Endothelial cell (in vitro differentiated cells): ENCODE measurements around the gene PDGFRA. TPM values are rescaled to one million over a fixed set of nuclear protein-coding genes. Genes with fewer than 3 reads are reported as not detected.

Source experiments
- DNase-seq: peaks from one replicate; pipeline ENCODE4 v3.0.0; 2021; ENCODE audit warnings: low spot score
- H3K27ac Mint-ChIP-seq: one replicate; pipeline ENCODE4 v1.8.0; 2021; ENCODE audit warnings: mixed read lengths, inconsistent platforms; ENCODE audit not compliant: unreplicated experiment
- H3K27me3 Mint-ChIP-seq: one replicate; pipeline ENCODE4 v1.8.0; 2021; ENCODE audit warnings: mild to moderate bottlenecking, moderate library complexity, mixed read lengths, inconsistent platforms; ENCODE audit not compliant: unreplicated experiment
- H3K36me3 Mint-ChIP-seq: one replicate; pipeline ENCODE4 v1.8.0; 2021; ENCODE audit warnings: mild to moderate bottlenecking, low read depth, mixed read lengths, inconsistent platforms; ENCODE audit not compliant: unreplicated experiment
- H3K4me1 Mint-ChIP-seq: one replicate; pipeline ENCODE4 v1.8.0; 2021; ENCODE audit warnings: mild to moderate bottlenecking, mixed read lengths, inconsistent platforms; ENCODE audit not compliant: unreplicated experiment
- H3K4me3 Mint-ChIP-seq: one replicate; pipeline ENCODE4 v1.8.0; 2021; ENCODE audit warnings: mild to moderate bottlenecking, mixed read lengths, inconsistent platforms; ENCODE audit not compliant: unreplicated experiment
- H3K9me3 Mint-ChIP-seq: one replicate; pipeline ENCODE4 v1.8.0; 2021; ENCODE audit warnings: mixed read lengths, inconsistent platforms; ENCODE audit not compliant: unreplicated experiment
- total RNA-seq: library from RNA; stranded (reverse); fragmentation: NEBNext Ultra II Directional; extraction: Animal tissue kit (Norgen Biotek cat#: 25700); gene quantifications from one replicate; pipeline ENCODE4 v1.2.1, GENCODE V29; 2021; ENCODE audit not compliant: unreplicated experiment
- TF ChIP-seq, protein P1 (sequence below): fragments of 200-600 bp; sonication (generic); IDR thresholded peaks from one replicate; pipeline ENCODE4 v1.5.0; 2021; ENCODE audit warnings: antibody characterized with exemption; ENCODE audit not compliant: unreplicated experiment

PDGFRA gene
- total RNA-seq, 1 donor from 2014 or later = 3.4 TPM

DNA sequence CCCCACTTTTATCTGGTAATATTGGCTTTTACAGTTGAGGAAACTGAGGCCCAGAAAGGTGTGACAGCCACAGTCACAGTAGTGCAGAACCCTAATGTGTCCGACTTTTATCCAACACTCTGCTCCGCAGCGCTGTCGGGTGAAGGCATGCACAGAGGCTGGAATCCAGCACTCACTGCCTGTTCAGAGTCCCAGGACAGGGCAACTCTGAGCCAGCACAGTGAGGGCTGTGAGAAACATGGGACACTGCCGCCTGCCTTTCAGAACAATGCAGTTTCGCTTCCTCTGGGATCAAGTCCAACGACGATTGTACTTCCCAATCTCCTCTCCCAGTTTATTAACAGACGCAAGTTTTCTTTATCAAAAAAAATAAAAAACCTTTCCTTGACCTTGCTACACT lies 41.9 kb upstream of the PDGFRA start:
- TF ChIP-seq, protein P1, sequence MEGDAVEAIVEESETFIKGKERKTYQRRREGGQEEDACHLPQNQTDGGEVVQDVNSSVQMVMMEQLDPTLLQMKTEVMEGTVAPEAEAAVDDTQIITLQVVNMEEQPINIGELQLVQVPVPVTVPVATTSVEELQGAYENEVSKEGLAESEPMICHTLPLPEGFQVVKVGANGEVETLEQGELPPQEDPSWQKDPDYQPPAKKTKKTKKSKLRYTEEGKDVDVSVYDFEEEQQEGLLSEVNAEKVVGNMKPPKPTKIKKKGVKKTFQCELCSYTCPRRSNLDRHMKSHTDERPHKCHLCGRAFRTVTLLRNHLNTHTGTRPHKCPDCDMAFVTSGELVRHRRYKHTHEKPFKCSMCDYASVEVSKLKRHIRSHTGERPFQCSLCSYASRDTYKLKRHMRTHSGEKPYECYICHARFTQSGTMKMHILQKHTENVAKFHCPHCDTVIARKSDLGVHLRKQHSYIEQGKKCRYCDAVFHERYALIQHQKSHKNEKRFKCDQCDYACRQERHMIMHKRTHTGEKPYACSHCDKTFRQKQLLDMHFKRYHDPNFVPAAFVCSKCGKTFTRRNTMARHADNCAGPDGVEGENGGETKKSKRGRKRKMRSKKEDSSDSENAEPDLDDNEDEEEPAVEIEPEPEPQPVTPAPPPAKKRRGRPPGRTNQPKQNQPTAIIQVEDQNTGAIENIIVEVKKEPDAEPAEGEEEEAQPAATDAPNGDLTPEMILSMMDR = no peak
- DNase-seq = no peak
- Mint-ChIP-seq H3K27me3 (no peaks in the 10 kb centered on the region), H3K27ac (no peak overlapping the region), H3K4me3 (no peak overlapping the region), H3K36me3 (no peaks in the 10 kb centered on the region), H3K4me1 (no peaks in the 10 kb centered on the region), H3K9me3 (no peaks in the 10 kb centered on the region)

DNA sequence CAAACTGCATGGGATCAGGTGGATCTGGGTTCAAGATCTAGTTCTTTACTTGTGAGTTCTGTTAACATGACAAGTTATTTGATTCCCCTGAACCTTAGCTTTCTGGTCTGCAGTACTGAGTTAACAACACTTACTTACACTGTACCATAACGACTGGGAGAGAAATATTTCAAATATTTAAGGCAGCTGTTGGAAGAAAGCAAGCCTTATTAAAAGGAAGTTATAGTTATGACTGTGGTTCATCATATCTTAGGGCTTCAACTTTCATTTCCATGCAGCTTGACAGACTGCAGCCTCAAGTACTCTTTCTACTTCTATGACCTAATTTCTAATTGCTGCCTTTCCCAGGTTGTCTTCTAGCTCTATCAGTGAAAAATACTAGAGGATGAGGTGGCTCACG lies 40.0 kb upstream of the PDGFRA start:
- Mint-ChIP-seq H3K9me3 (no peaks in the 10 kb centered on the region), H3K4me1 (no peaks in the 10 kb centered on the region), H3K4me3 (no peak overlapping the region), H3K27ac (no peak overlapping the region), H3K36me3 (no peaks in the 10 kb centered on the region), H3K27me3 (no peaks in the 10 kb centered on the region)
- TF ChIP-seq, protein P1 = no peak
- no peak for DNase-seq

DNA sequence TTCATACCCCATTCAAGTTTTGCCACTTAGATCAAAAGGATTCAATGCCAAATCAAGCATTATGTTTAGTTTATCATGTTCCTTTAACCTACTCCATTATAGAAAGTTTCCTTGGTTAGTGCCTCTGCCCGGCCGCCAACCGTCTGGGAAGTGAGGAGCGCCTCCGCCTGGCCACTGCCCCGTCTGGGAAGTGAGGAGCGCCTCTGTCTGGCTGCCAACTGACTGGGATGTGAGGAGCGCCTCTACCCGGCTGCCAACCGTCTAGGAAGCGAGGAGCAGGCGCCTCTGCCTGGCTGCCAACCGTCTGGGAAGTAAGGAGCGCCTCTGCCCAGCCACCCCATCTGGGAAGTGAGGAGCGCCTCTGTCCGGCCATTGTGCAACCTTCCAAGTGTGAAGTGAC lies 36.3 kb upstream of the PDGFRA start:
- no peaks in the 10 kb centered on the region for H3K9me3 Mint-ChIP-seq
- H3K4me3 Mint-ChIP-seq = no peak overlapping the region
- TF ChIP-seq, protein P1 = no peak
- H3K36me3 Mint-ChIP-seq = no peaks in the 10 kb centered on the region
- H3K27me3 Mint-ChIP-seq = no peaks in the 10 kb centered on the region
- no peak for DNase-seq
- H3K4me1 Mint-ChIP-seq = peaks cover 10% of the 10 kb centered on the region
- no peak overlapping the region for H3K27ac Mint-ChIP-seq

DNA sequence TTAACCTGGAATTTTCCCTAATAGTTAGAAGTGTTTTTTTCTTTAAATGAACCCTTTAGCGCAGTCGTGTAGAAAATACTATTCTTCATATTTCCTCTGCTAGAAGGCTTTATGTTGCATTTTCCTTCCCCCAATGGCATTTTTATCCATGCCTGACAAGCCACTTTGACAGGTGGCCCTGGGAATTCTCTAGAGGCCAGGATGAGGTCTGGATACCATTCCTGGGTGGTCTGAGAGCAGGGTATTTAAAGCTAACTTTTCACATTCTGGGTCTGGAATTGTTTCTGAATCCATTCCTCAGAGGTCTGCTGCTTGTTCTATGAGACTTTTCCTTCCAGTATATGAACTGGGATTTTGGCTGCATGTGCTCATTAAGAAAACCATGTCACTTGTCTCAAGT lies 31.2 kb upstream of the PDGFRA start:
- Mint-ChIP-seq H3K9me3 (no peaks in the 10 kb centered on the region), H3K4me1 (peaks cover 16% of the 10 kb centered on the region), H3K4me3 (no peak overlapping the region), H3K36me3 (no peaks in the 10 kb centered on the region), H3K27ac (peak overlapping the region; percentile 91), H3K27me3 (no peaks in the 10 kb centered on the region)
- no peak for DNase-seq
- TF ChIP-seq, protein P1 = no peak

DNA sequence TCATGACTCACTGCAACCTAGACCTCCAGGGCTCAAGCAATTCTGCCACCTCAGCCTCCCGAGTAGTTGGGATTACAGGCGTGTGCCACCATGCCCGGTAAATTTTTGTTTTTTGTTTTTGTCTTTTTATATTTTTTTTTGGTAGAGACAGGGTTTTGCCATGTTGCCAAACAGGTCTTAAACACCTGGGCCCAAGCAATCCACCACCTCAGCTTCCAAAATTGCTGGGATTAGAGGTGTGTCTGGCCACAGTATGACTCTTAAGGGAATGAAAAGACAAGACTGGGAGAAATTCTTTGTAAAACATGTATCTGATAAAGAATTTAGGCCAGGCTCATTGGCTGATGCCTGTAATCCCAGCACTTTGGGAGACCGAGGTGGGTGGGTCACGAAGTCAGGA lies 29.2 kb upstream of the PDGFRA start:
- no peak for DNase-seq
- no peaks in the 10 kb centered on the region for H3K9me3 Mint-ChIP-seq
- TF ChIP-seq, protein P1 = no peak

More for the DNA sequence above, 29.2 kb upstream of the PDGFRA start:
- no peak overlapping the region for H3K27ac Mint-ChIP-seq
- no peak overlapping the region for H3K4me3 Mint-ChIP-seq
- H3K36me3 Mint-ChIP-seq = no peaks in the 10 kb centered on the region
- peaks cover 16% of the 10 kb centered on the region for H3K4me1 Mint-ChIP-seq
- H3K27me3 Mint-ChIP-seq = no peaks in the 10 kb centered on the region
